Measurements from ENCODE around the gene WFDC12.

Gene WFDC12

DNA sequence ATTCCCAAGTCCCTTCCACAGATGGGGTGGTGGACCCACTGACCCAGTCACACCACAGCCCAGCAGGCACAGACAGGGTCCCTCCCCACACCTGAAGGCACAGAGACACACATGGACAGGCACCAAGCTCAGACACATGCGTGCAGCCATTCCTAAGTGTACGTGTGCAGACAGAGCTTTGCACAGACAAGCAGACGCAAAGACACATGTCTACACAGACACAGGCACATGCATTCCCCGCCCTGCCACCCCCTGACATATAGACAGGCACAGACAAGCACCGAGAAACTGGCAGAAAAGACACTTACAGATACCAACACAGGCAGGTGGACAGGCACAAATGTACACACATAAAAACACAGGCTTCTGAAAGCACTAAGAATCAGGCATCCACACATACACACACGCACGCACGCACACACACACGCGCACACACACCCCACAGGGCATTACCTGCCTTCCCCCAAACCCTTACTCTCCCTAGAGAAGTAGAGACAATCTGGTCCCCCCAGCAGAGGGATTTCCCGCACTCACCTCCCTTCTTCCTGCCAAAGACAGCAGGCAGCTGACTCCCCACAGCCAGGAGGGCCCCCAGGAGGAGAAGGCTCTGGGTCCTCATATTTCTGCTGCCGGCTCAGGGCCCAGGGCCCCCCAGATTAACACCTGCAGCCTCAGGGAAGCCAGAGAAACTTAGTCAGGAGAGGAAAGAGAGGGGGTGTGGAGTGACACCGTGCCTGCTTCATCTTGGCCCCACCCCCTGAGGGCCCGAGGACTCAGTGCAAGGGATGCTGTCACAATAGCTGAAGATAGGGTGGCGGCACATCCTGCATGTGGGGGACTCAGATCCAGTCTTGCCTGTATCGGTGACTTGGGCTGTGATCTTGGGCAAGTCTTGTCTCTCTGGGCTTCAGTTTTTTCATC, 9.5 kb downstream of the WFDC12 start, which contains the start of gene WFDC5:
TSS of gene WFDC5 (minus strand) at position 710 of the 921 bp plus-strand sequence. CDS start at position 619, 91 bp downstream.
- no peak for DNase-seq

DNA sequence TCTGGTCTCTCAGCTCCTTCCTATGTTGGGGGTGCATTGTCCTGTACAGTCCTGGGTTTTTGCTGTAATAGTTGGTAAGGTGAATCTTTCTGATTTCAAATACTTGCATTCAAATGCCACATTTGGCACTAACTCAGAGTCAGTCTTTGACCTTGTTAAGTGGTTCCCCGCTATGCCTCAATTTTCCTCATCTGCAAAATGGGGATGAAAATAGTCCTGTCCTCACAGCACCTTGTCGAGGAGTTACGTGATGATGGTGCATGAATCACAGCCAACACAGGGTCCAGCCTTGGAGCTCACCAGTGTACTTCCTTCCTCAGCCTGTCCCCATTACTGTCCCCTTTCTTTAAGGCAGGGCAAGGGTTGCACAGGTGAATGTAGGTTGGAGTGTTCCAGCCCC, 10.4 kb downstream of the WFDC12 start:
- no peak for DNase-seq

DNA sequence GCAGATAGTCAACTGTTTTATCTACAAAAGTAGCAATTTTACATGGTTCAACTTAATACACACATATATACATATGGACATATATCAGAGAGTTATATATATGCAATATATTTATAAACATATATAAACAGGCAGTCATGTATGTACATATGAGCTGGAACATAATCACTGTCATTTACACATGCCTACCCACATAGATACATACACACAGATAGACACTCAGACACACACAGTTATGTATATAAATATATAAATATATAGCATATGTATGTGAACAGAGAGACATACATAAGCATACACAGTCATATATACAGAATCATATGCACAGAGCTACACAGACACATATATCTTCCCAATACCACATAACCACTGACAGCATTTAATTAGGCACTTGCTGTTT, 11.5 kb downstream of the WFDC12 start:
- DNase-seq: no peak

DNA sequence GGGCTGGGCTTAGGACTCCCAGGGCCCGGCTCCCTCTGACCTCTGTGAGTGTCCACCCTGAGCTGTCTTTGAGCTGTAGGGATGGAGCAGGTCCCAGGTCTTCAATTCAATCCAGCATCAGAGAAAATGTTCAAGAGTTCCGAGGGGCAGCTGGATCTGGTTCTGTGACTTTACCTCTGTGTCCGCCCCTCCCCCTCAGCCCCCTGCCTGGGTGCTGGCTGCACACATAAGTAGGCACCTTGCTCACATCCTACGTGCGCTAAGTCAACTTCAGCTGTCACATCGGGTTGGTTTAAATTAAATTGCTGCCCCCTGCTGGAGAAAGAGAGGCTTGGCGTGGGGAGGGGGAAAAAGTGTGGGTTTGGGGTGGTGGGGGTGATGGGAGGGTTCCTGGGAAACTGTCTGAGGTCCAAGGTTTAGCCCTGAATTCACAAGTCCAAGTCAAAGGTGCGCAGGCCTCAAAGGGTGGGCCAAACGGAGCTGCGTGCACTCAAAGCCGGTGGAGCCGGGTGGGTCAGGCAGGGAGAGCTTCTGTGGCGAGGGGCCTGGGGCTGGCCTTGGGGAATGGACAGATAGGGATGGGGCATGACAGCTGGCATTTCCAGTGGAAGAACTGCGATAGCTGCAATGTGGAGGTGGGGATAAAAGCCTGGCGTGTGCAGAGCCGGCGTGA, 12.3 kb downstream of the WFDC12 start:
- no peak for DNase-seq

DNA sequence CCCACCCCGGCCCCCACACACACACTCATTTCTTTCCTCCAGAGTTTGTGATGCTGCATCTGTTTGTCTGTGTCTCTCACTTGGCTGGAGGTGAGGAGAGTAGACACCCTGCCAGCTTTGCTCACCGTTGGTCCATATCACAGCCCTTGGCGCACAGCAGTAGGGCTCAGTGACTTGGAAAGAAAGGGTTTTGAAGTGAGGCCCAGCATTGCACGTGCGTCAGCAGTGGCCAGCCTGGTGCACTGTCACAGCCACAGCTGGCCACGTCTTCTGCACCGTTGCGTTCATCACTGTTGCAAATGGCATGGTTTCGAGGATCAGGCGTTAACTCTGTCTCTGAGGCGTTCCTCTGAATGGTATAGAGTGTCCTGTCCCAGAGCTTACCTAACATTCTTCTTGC, 13.0 kb downstream of the WFDC12 start:
- no peak for DNase-seq

DNA sequence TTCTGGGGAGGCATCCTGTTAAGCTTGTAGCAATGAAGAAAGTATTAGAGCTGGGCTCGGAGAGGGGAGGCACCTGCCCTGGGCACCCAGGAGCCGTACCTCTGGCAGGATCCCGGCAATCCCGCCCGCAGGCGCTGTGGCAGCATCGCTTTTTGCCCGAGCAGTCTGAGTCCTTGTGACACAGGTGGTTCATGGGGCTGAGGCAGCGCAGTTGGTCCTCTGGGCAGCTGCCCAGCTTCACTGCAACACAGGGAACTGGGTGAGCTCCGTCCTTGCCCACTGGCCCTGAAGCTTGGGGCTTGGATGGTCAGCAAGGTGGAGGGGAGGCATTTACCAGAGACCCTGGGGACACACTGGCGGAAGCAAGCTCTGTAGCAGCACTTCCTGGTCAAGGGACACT, 14.0 kb downstream of the WFDC12 start:
- no peak for DNase-seq

DNA sequence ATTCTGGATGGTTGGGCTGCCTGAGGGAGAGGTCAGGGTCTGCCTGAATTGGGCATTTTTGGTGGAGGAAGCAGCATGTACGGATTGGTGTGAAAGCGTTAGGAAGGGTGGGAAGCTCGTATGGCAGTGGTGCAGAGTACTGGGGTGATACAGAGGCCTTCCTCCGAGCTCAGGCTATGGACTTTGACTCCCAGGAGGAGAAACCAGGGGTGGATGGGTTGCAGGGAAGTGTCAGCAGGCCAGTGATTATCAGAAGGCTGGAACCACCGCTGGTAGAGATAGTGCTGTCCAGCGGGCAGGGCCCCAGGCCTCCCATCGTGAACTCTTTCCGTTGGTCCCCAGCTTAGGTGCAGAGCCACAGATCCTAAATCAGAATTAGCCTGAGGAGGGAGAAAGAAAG, 14.6 kb downstream of the WFDC12 start:
- DNase-seq: no peak

DNA sequence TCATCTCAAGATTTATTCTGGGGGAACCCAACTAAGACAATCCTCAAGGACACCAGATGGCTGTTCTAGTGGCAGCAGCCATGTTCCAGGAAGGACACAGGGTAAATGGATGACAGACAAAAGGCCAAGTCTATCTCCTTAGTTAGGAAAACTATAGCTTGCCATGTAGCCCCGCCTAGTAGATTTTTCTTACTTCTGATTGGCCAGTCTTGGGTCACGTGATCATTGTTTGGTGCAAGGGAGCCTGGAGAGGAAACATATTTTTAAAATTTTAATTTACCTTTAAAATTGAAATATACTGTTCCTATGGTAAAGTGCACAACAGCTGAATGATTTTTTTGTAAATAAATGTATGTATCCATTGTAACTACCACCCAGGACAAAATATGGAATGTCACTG, 18.9 kb downstream of the WFDC12 start:
- no peak for DNase-seq

DNA sequence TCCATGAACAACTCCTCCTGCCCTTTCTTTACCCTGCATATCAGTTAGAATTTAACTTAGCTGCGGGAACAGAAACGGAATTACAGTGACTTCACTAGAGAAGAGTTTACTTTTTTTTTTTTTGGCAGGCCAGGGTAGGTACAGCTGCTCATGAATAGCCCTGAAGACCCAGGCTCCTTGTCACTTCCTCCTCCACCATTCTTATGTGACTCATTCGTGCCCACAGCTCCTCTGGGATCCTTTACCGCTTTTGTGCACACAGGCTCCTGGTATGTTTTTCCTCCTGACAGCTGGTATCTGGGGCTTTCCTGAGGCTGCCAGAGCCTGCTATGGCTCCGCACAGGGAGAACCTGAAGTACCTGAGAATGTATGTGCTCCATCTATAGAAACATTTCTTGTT, 19.5 kb downstream of the WFDC12 start:
- peak; percentile 48 for DNase-seq

DNA sequence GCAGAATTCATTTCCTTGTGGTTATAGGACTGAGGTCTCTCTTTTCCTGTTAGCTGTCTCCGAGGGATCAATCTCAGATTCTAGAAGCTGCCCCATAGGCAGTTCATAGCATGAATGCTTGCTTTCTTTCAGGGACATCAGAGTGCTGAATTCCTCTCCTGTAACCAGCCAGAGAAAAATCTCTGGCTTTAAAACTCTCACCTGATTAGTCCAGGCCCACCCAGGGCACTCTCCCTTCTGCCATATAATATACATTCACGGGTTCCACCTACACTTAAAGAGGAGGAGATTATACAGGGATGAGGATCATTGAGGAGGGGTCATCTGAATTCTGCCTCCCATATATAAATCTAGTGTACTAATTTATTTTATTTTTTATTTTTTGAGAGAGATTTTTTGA, 21.2 kb downstream of the WFDC12 start:
- no peak for DNase-seq

DNA sequence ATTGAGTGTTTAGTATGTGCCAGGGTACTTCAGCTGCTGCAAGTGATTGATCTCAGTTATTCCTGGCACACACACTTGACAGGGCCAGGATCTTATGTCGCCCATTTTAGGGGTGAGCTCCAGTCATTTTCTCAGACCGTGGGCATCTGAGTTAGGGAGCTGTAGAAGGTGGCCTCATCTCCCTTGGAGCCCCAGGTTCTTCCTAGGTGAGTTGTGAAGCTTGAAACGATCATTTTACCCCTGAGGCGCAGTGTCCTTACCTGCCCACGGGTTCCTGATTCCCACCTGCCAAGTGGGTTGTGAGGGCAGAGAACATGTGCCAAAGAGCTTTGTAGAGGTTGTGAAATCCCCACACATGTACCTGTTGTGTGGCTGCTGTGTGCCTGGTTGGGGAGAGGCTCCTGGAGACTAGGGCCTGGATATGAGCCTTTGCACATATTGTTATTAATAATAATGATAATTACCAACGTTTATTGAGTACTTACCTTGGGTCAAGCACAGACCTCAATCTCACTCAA, 22.9 kb downstream of the WFDC12 start:
- DNase-seq: no peak

DNA sequence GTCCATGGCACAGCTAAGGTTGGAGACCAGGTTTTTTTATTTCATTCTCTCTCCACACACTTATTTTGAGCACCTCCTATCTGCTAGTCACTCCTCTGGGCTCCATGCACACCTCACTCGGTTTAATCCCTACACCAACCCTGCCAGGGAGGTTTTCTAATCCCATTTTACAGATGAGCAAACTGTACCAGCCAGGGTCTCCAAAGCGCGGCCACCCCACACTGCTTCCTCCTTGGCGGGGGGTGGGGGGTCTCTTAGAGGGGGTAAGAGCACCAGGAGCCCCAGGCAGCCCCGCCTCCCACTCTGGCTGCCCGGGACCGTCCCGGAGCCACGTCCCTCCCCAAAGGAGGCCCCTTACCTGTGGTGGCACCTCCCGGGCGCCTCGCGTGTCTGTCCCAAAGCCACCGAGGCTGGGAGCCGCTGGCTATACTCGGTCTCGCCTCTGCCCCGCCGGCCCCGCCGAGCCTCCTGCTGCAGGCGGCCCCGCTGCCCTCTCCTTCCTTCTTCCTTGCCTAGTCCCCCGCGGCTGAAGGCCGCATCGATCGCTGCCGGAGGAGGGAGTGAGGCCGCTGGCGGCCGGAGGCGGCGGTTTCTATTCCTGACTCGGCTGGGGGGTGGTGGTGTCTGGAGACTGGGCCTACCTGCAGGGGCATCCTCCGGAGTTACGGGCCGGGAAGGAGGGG, 23.6 kb downstream of the WFDC12 start, which contains the start of gene KCNS1:
TSS of gene KCNS1 (minus strand) at position 565 of the 683 bp plus-strand sequence. CDS start 1,891 bp downstream, outside the sequence.
- DNase-seq: no peak

DNA sequence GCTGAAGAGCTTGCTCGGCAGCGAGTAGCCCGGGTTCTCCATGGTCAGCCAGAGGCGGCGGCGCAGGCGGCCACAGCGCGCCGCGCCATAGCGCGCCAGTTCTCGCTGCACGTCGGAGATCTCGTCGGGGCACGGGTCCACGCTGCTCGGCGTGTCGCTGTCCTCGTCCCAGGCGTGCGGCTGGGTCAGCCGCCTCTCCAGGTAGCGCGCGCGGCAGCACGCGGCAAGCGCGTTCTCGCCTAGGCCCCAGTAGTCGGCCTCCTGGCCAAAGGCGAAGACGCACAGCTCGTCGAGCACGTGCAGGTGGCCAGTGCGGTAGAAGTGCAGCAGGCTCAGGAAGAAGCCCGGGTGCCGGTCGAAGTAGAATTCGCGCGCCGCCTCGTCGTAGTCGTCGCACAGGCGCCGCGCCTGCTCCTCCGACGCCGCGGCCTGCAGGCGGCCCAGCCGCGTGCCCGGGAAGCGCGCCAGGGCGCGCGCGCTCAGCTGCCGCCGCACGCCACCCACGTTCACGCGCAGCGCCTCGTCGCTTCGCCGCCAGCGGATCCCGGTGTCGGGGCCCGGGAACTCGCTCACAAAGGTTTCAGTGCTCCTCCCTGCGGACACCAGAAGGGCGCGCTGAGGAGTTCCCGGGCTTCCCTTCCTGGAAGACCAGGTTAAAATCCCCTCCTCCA, 26.0 kb downstream of the WFDC12 start:
- no peak for DNase-seq

DNA sequence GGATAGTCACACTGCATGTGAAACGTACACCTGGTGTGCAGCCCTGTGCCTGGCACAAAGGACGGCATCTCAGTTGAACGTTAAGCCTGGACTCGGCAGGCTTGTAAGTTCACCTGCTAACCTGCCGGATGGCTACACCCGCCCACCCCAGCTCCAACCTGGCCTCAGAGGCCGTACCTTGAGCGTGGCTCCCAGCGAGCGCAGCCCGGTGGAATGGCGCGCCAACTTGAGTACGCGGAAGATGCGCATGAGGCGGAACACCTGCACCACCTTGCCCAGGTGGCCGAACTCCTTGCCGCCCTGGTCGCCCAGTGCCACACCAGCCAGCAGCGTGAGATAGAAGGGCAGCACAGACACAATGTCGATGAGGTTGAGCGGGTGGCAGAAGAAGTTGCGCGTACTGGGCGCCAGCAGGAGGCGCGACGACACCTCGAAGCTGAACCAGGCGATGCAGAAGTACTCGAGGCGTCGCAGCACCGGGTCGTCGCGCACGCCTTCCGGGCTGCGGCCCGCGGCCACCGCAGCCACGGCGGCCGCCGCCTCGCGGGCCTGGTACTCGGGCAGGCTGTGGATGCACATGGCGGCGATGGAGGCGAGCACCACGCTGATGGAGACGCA, 26.7 kb downstream of the WFDC12 start:
- no peak for DNase-seq

DNA sequence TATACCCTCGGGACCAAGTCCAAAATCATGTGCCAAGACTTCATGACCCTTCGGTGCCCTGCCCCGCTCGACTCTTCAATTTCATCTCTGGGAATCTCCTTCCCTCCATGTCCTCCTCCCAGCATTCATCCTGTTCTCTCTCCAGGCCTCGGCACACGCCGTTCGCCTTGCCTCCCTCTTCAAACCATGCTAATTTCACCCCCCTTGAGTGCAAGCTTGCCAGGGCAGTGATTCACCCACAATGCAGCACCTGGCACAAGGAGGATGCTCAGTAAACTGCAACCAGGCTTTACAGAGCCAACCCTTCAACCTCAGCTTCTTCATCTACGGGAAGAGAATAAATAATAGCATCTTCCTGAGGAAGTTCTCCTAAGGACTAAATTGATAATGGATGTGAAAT, 27.5 kb downstream of the WFDC12 start:
- no peak for DNase-seq

DNA sequence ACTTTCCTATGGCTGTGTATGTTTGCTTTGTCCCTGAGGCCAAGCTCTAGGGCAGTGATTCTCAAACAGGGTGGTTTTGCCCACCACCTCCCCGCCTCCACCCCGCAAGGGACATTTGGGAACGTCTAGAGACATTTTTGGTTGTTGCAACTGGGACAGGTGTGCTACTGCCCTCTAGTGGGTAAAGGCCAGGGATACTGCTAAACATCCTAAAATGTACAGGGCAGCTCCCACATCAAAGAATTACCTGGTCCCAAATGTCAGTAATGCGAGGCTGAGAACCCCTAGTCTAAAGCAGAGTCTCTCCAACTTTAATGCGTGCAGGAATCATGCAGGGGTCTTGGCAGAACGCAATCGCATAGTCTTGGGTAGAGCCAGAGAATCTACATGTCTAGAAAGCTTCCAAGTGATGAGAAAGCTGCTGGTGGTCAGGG, 28.4 kb downstream of the WFDC12 start:
- DNase-seq: peak; percentile 55

DNA sequence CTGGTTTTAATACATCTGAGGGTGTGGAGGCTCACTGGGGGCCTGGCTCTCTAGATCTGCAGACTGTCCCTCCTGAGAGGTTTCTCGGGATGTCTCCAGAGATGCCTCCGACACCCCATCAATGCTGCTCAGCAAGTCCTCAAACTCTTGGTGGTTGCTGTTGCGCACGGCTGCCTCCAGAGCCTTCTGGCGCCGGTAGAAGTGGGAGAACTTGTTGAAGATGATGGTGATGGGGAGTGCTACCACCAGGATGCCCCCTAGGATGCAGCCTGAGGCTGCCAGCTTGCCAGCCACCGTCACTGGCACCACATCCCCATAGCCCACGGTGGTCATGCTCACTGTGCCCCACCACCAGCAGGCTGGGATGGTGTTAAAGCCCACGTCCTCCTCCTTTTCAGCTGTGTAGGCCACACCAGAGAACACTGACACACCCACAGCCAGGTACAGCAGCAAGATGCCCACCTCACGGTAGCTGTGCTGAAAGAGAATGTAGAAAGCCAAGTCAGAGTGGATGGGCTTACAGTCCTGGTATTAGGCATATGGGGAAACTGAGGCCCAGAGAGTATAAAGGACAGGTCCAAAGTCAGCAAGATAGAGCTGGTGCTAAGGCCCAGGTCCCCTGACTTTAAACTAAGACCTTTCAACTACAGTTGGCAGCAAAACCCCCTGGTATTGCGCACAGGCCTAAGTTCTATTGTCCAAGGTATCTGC, 29.2 kb downstream of the WFDC12 start:
- DNase-seq: no peak

DNA sequence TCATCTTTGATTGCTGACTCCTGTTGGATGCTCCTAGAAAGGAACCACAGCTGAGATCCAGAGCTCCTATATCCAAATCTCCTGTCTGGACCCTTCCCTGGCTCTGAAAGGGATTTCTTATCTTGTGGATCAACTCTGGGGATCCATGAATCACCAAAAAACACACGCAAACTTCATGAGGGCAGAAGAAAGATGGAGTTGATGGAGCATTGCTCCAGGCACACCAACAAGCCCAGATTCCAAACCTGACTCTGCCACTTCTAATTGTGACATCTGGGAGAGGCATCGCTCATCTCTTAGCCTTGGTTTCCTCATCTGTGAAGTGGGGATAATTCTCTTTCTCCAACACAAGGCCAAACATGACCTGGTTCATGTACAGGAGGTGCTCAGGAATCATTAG, 30.1 kb downstream of the WFDC12 start:
- DNase-seq: no peak

DNA sequence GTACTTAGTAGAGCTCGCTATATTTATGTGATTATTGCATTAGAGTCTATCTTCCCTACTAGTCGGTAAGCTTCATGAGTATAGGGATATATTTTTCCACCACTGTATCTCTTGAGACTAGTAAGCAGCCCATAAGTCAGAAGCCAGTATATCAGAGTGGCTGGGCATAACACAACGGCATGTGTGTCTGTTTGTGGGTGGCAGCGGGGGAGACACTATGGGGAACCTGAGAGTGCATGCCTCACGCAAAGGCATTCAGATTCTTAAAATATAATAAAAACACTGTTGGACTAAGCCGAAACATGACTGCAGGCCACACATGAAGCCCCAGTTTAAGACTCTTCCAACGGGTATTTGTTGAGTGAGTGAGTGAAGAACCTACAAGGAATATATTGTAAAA, 31.4 kb downstream of the WFDC12 start:
- no peak for DNase-seq

DNA sequence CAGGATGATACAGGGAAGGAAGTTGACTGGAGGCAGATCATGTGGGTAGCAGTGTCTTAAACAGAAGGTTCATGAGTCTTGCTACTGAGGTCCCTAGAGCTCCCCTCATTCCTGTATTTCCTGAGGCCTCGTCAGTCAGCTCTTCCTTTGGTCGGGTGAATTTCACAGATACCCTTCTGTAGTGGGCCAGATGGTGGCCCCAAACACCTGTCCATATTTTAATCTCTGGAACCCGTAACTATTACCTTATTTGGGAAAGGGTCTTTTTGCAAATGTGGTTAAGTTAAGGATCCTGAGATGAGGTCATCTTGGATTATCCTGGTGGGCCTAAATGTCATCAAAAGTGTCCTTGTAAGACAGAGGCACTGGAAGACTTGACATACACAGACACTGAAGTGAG, 32.9 kb downstream of the WFDC12 start:
- DNase-seq: no peak

DNA sequence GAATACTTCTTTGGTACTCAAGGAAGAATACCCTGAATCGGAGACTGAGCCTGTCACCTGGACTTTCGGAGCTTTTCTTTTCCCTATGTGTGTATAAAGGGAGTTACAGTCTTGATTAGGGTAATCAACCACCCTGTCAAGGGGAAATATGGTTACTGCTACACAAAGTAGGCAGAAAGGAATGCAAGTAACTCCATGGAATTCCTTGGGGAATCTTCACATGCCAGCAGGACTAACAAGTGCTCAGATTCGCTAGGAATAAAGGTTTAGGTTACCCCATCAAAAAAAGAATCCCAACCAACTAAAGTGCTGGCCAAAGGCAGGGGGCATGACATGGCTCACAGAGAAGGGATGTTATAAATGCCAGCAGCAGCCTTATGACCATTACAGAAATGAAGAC, 33.8 kb downstream of the WFDC12 start:
- DNase-seq: no peak

DNA sequence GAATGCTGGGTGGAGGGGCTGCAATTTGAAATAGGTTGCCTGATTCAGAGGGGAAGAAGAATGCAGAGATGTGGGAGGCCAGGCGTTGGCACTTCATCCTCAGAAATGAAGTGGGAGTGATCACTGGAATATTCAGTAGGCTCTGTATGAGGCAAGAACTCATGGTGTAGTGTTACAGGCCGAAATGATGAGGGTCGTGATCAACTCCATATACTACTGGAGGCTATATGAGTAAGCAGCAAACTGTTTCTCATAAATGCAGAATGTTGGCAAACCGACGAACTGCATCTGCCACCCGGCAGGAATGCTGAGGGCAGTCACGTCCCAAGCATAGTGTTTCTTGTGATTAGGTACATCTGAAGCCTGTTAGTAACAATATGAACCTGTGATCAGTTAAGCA, 36.0 kb downstream of the WFDC12 start:
- peak; percentile 79 for DNase-seq

All from HCEC 1CT (cell line).